Body of pancreas (tissue), 4 donors: ENCODE data around the gene CEP250. TPM values are rescaled to one million over a fixed set of nuclear protein-coding genes. Genes with fewer than 3 reads are reported as not detected.
"Not testable (repeated sequence)": the region's sequence is repeated elsewhere in the genome, so short reads cannot be mapped to it uniquely, and the experiment has no call there.

Experiments used
- ATAC-seq: fragments of 150-250 bp; one replicate; pipeline ENCODE4 v1.9.1; 2016
- DNase-seq, 4 donors: peaks; one replicate each; pipeline ENCODE4 v3.0.0-alpha.2; 2019
- H3K27ac ChIP-seq, 4 donors: fragments of 200-600 bp; sonication (generic); 1 replicate in 3 of 4; 2 replicates in 1 of 4; pipeline versions ENCODE4 v1.5.1 to v1.6.1; 2016 to 2019; ENCODE audit warnings: mild to moderate bottlenecking in 1 of 4, mixed read lengths in 1 of 4, moderate library complexity in 1 of 4
- H3K27me3 ChIP-seq, 2 donors: fragments of 200-600 bp; sonication (generic); one replicate each; pipeline ENCODE4 v1.6.0; 2016; ENCODE audit warnings: mild to moderate bottlenecking in 1 of 2
- H3K36me3 ChIP-seq, 2 donors: fragments of 200-600 bp; sonication (generic); replicated peaks in 1 of 2; 2 replicates each; pipeline ENCODE4 v1.5.1; 2016; ENCODE audit warnings: low read depth in 2 of 2; ENCODE audit not compliant: insufficient read depth in 1 of 2
- H3K4me1 ChIP-seq: fragments of 200-600 bp; sonication (generic); one replicate; pipeline ENCODE4 v1.6.0; 2016
- H3K4me3 ChIP-seq, 2 donors: fragments of 200-600 bp; sonication (generic); 1 replicate in 1 of 2; 2 replicates in 1 of 2; pipeline ENCODE4 v1.5.1; 2016 to 2019
- H3K9me3 ChIP-seq, 3 donors: fragments of 200-600 bp; sonication (generic); 1 replicate in 2 of 3; 2 replicates in 1 of 3; pipeline ENCODE4 v1.5.1; 2016
- POLR2A ChIP-seq, 3 donors: fragments of 450-650 bp; IDR thresholded peaks; one replicate each; pipeline ENCODE4 v1.6.1; 2016; ENCODE audit warnings: antibody characterized with exemption in 3 of 3, mild to moderate bottlenecking in 2 of 3
- WGBS, 2 donors: methylation state at CpG; one replicate each; pipeline ENCODE4 v1.1.5; 2017; 5-methylcytosine and 5-hydroxymethylcytosine counted together
- intact Hi-C: fragments of 100-400 bp; cut with DNase I; formaldehyde crosslinking; loops from one replicate; pipeline ENCODE4 v1.15.1; 2023
- total RNA-seq, 2 donors: library from RNA; depleted of rRNA; stranded (reverse); fragments of >200 nt; gene quantifications; one replicate each; pipeline ENCODE4 v1.1.0, GENCODE V29; 2016
- TF ChIP-seq, protein P1 (sequence below), 7 experiments: fragments of 450-650 bp in 4 of 7; fragments of 200-600 bp in 3 of 7; sonication (generic) in 3 of 7; IDR thresholded peaks; one replicate each; pipeline ENCODE4 v1.5.1; 2016 to 2019; ENCODE audit warnings: antibody characterized with exemption in 7 of 7

Gene CEP250
- total RNA-seq, 2 donors from 2014 or later: 7.8 to 27.0 TPM

DNA sequence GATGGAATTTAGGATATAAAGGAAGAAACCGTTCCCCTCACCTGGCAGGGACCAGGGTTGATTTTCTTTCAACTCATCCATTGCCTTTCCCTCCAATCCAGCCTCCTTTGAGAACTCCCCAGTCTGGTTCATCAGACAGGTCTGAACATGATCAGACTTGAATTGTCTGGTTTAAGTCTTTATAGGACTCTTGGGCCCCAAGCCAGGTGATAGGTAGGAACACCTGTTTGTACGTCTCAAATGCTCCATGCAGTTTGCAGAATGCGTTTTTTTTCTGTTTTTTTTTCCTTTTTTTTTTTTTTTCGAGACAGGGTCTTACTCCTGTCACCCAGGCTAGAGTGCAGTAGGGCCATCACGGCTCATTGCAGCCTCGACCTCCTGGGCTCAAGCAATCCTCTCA lies 4.1 kb upstream of the CEP250 start:
- TF ChIP-seq, protein P1, sequence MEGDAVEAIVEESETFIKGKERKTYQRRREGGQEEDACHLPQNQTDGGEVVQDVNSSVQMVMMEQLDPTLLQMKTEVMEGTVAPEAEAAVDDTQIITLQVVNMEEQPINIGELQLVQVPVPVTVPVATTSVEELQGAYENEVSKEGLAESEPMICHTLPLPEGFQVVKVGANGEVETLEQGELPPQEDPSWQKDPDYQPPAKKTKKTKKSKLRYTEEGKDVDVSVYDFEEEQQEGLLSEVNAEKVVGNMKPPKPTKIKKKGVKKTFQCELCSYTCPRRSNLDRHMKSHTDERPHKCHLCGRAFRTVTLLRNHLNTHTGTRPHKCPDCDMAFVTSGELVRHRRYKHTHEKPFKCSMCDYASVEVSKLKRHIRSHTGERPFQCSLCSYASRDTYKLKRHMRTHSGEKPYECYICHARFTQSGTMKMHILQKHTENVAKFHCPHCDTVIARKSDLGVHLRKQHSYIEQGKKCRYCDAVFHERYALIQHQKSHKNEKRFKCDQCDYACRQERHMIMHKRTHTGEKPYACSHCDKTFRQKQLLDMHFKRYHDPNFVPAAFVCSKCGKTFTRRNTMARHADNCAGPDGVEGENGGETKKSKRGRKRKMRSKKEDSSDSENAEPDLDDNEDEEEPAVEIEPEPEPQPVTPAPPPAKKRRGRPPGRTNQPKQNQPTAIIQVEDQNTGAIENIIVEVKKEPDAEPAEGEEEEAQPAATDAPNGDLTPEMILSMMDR (IDR thresholded peaks at IDR 0.05): no peak
- no peak for TF ChIP-seq POLR2A (IDR thresholded peaks at IDR 0.05)
- no peaks in the 10 kb centered on the region for H3K9me3 ChIP-seq
- no peaks in the 10 kb centered on the region for H3K27me3 ChIP-seq
- WGBS, 2 donors: 63 to 72% methylated on average over 6 of the region's 6 CpGs
- intact Hi-C loops: loop anchor here (10.0 kb wide), 1 partner anchor 306 kb away; the partner anchor contains the start of gene EDEM2
- no peaks in the 10 kb centered on the region for H3K36me3 ChIP-seq
- H3K27ac ChIP-seq: no peak overlapping the region
- no peak for ATAC-seq
- H3K4me3 ChIP-seq: no peak overlapping the region
- DNase-seq: no peak
- H3K4me1 ChIP-seq: peaks cover 17% of the 10 kb centered on the region

GRCh38 chr20:35453647-35454046 lies 1.8 kb upstream of the CEP250 start:
- no peak for DNase-seq
- Histone ChIP-seq H3K4me1 (peaks cover 18% of the 10 kb centered on the region), H3K36me3 (no peaks in the 10 kb centered on the region), H3K27ac (peak overlapping the region in 3 of 4 donors; percentile 96 to 98 (median 97)), H3K9me3 (no peaks in the 10 kb centered on the region), H3K4me3 (no peak overlapping the region), H3K27me3 (no peaks in the 10 kb centered on the region)
- ATAC-seq: no peak
- no peak for TF ChIP-seq POLR2A (IDR thresholded peaks at IDR 0.05)
- TF ChIP-seq, protein P1 (IDR thresholded peaks at IDR 0.05): no peak
- intact Hi-C loops: loop anchor here (10.0 kb wide), 1 partner anchor 309 kb away; the partner anchor contains the start of gene EDEM2
- WGBS, 2 donors: 89 to 90% methylated on average over 7 of the region's 7 CpGs

DNA sequence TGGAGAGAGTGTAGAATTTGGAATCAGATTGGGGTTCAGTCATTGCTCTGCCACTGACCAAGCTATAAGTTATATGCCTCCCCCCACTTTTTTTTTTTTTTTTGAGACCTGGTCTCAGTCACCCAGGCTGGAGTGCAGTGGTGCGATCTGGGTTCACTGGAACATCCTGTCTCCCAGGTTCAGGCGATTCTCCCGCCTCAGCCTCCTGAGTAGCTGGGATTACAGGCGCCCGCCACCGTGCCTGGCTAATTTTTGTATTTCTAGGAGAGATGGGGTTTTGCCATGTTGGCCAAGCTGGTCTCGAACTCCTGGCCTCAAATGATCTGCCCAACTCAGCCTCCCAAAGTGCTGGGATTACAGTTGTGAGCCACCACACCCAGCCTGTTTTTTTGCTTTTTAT lies 1.3 kb downstream of the CEP250 start:
- not testable (repeated sequence) for ATAC-seq, H3K36me3 ChIP-seq

GRCh38 chr20:35457539-35457938 lies 2.1 kb downstream of the CEP250 start:
- DNase-seq, ATAC-seq, H3K27ac ChIP-seq, H3K4me3 ChIP-seq, H3K36me3 ChIP-seq, H3K27me3 ChIP-seq, H3K9me3 ChIP-seq: not testable (repeated sequence)
- peaks cover 18% of the 10 kb centered on the region for H3K4me1 ChIP-seq
- intact Hi-C loops: loop anchor here (10.0 kb wide), 1 partner anchor 313 kb away; the partner anchor contains the start of gene EDEM2
- 79% methylated on average over 2 of the region's 2 CpGs for WGBS, 2 donors

More for the DNA sequence above, 1.3 kb downstream of the CEP250 start:
- H3K27me3 ChIP-seq, DNase-seq, H3K4me3 ChIP-seq, H3K9me3 ChIP-seq, H3K27ac ChIP-seq: not testable (repeated sequence)
- WGBS, 2 donors: 96 to 99% methylated on average over 7 of the region's 7 CpGs
- intact Hi-C loops: loop anchor here (10.0 kb wide), 1 partner anchor 312 kb away; the partner anchor contains the start of gene EDEM2
- H3K4me1 ChIP-seq: peaks cover 18% of the 10 kb centered on the region

- H3K4me1 ChIP-seq: peaks cover 18% of the 10 kb centered on the region
- no peak for ATAC-seq
- H3K27ac ChIP-seq: no peak overlapping the region
Observed at GRCh38 chr20:35458388-35458787, 3.0 kb downstream of the CEP250 start.

More at GRCh38 chr20:35458388-35458787, 3.0 kb downstream of the CEP250 start:
- no peak overlapping the region for H3K4me3 ChIP-seq
- intact Hi-C loops: loop anchor here (10.0 kb wide), 1 partner anchor 314 kb away; the partner anchor contains the start of gene EDEM2
- no peak for DNase-seq
- no peaks in the 10 kb centered on the region for H3K9me3 ChIP-seq
- no peaks in the 10 kb centered on the region for H3K36me3 ChIP-seq
- no peaks in the 10 kb centered on the region for H3K27me3 ChIP-seq
- no peak for TF ChIP-seq POLR2A (IDR thresholded peaks at IDR 0.05)
- TF ChIP-seq, protein P1 (IDR thresholded peaks at IDR 0.05): no peak
